ENCODE data around the gene TMEM97.
"Not testable (repeated sequence)": the region's sequence is repeated elsewhere in the genome, so short reads cannot be mapped to it uniquely, and the experiment has no call there.

TMEM97 gene

DNA sequence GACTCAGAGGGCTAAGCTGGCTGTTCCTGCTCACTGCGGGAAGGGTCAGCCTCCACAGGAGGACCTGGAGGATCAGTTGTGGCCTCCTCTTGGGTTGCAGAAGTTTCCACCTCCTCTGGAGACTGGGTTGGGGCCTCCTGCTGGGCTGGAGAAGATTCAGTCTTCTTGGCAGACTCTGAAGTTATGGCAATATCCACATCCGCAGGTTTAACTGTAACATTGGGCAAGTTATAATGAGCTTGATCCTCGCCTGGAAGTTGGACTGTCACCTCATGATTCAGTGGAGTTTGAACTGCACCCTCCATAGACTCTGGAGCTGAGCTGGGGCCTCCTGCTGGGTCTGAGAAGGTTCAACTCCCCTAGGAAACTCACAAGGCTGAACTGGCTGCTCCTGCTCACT, 47.6 kb upstream of the TMEM97 start:
- ATAC-seq = no peak
- TF ChIP-seq RARB (CRISPR knock-in tag; IDR thresholded peaks at IDR 0.05) (no peak), ZFP3 (CRISPR knock-in tag; IDR thresholded peaks at IDR 0.05) (no peak)
- TF ChIP-seq, protein P1, sequence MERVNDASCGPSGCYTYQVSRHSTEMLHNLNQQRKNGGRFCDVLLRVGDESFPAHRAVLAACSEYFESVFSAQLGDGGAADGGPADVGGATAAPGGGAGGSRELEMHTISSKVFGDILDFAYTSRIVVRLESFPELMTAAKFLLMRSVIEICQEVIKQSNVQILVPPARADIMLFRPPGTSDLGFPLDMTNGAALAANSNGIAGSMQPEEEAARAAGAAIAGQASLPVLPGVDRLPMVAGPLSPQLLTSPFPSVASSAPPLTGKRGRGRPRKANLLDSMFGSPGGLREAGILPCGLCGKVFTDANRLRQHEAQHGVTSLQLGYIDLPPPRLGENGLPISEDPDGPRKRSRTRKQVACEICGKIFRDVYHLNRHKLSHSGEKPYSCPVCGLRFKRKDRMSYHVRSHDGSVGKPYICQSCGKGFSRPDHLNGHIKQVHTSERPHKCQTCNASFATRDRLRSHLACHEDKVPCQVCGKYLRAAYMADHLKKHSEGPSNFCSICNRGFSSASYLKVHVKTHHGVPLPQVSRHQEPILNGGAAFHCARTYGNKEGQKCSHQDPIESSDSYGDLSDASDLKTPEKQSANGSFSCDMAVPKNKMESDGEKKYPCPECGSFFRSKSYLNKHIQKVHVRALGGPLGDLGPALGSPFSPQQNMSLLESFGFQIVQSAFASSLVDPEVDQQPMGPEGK (CRISPR knock-in tag; IDR thresholded peaks at IDR 0.05; ENCODE audit: borderline replicate concordance) = no peak
- TF ChIP-seq, protein P2, sequence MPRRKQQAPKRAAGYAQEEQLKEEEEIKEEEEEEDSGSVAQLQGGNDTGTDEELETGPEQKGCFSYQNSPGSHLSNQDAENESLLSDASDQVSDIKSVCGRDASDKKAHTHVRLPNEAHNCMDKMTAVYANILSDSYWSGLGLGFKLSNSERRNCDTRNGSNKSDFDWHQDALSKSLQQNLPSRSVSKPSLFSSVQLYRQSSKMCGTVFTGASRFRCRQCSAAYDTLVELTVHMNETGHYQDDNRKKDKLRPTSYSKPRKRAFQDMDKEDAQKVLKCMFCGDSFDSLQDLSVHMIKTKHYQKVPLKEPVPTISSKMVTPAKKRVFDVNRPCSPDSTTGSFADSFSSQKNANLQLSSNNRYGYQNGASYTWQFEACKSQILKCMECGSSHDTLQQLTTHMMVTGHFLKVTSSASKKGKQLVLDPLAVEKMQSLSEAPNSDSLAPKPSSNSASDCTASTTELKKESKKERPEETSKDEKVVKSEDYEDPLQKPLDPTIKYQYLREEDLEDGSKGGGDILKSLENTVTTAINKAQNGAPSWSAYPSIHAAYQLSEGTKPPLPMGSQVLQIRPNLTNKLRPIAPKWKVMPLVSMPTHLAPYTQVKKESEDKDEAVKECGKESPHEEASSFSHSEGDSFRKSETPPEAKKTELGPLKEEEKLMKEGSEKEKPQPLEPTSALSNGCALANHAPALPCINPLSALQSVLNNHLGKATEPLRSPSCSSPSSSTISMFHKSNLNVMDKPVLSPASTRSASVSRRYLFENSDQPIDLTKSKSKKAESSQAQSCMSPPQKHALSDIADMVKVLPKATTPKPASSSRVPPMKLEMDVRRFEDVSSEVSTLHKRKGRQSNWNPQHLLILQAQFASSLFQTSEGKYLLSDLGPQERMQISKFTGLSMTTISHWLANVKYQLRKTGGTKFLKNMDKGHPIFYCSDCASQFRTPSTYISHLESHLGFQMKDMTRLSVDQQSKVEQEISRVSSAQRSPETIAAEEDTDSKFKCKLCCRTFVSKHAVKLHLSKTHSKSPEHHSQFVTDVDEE (CRISPR knock-in tag; IDR thresholded peaks at IDR 0.05) = no peak

DNA sequence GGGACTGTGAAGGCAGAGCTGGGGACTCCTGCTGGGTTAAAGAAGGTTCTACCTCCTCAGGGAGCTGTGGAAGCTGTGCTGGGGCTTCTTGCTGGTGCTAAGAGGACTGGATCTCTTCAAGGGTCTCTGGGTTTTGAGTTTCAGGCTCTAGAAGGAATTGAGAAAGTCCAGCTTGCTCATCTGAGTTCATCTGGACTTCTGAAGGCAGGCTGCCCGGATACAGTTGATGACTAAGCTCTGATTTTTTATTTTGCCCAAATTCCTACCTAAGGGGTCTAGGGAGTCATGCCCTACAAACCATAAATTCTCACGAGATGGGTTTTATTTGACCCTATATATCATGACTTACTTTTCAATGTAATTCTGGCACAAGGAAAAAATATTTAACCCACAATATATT, 46.8 kb upstream of the TMEM97 start:
- ATAC-seq = no peak
- TF ChIP-seq ZNF70 (CRISPR knock-in tag; IDR thresholded peaks at IDR 0.05) (no peak), ZNF8 (CRISPR knock-in tag; IDR thresholded peaks at IDR 0.05) (no peak), CSDC2 (CRISPR knock-in tag; IDR thresholded peaks at IDR 0.05) (no peak), ZFP30 (CRISPR knock-in tag; IDR thresholded peaks at IDR 0.05) (no peak), TOX (CRISPR knock-in tag; IDR thresholded peaks at IDR 0.05; ENCODE audit: borderline replicate concordance) (no peak), OSR1 (CRISPR knock-in tag; IDR thresholded peaks at IDR 0.05) (no peak), SNAI2 (CRISPR knock-in tag; IDR thresholded peaks at IDR 0.05) (no peak), ZNF565 (CRISPR knock-in tag; conservative IDR thresholded peaks at IDR 0.05; ENCODE audit: low read depth) (no peak)
- TF ChIP-seq, protein P3, sequence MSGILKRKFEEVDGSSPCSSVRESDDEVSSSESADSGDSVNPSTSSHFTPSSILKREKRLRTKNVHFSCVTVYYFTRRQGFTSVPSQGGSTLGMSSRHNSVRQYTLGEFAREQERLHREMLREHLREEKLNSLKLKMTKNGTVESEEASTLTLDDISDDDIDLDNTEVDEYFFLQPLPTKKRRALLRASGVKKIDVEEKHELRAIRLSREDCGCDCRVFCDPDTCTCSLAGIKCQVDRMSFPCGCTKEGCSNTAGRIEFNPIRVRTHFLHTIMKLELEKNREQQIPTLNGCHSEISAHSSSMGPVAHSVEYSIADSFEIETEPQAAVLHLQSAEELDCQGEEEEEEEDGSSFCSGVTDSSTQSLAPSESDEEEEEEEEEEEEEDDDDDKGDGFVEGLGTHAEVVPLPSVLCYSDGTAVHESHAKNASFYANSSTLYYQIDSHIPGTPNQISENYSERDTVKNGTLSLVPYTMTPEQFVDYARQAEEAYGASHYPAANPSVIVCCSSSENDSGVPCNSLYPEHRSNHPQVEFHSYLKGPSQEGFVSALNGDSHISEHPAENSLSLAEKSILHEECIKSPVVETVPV (CRISPR knock-in tag; IDR thresholded peaks at IDR 0.05) = no peak
- TF ChIP-seq, protein P1 (CRISPR knock-in tag; IDR thresholded peaks at IDR 0.05; ENCODE audit: borderline replicate concordance) = no peak

DNA sequence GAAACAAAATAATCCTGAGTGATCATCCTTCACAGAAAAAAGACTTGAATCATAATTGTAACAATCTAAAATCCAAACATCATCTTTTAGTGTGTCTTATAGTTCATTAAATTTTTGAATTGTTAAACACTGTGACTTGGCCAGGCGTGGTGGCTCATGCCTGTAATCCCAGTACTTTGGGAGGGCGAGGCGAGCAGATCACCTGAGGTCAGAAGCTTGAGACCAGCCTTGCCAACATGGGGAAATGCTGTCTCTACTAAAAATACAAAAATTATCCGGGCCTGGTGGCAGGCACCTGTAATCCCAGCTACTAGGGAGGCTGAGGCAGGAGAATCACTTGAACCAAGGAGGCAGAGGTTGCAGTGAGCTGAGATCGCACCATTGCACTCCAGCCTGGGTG, 45.7 kb upstream of the TMEM97 start:
- not testable (repeated sequence) for ATAC-seq

DNA sequence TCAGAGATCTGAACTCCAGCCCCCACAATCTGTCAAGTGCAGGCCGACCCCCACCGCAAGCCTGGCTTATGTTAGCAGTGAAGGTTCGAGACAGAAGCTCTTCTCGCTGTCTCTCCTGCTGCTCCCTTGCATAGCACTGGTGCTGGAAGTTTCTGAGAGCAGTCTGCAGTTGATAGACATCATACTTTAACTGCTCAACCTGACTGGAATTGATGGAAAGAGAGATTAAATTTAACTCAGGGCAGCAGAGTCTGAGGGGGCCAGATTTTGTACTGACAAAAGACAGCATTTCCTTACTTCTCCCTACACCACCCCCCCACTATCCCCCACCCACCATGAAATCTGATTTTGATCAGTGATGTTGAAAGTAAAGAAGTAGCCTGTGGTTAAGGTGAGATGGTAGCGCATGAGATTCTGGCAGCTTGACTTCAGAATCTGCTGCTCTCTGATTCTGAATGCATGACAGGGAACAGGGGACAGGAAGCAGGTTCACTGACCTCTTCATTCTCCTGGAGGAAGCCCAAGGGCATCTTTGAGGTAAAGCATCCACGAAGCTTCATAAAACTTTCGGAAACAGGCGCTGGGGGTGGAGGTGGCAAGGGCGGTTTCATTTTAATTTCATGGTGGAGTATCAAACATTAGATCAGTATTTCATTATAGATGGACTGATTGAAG, 44.3 kb upstream of the TMEM97 start:
- TF ChIP-seq ZNF70 (CRISPR knock-in tag; IDR thresholded peaks at IDR 0.05) (no peak), TOX (CRISPR knock-in tag; IDR thresholded peaks at IDR 0.05; ENCODE audit: borderline replicate concordance) (no peak), ZC3H10 (CRISPR knock-in tag; IDR thresholded peaks at IDR 0.05) (no peak), TCF4 (CRISPR knock-in tag; IDR thresholded peaks at IDR 0.05; ENCODE audit: borderline replicate concordance) (no peak), ARNTL (CRISPR knock-in tag; IDR thresholded peaks at IDR 0.05; ENCODE audit: borderline replicate concordance, low read depth) (no peak), SNAI2 (CRISPR knock-in tag; IDR thresholded peaks at IDR 0.05) (no peak), ZNF565 (CRISPR knock-in tag; conservative IDR thresholded peaks at IDR 0.05; ENCODE audit: low read depth) (no peak)
- TF ChIP-seq, protein P2 (CRISPR knock-in tag; IDR thresholded peaks at IDR 0.05) = no peak
- TF ChIP-seq, protein P4, sequence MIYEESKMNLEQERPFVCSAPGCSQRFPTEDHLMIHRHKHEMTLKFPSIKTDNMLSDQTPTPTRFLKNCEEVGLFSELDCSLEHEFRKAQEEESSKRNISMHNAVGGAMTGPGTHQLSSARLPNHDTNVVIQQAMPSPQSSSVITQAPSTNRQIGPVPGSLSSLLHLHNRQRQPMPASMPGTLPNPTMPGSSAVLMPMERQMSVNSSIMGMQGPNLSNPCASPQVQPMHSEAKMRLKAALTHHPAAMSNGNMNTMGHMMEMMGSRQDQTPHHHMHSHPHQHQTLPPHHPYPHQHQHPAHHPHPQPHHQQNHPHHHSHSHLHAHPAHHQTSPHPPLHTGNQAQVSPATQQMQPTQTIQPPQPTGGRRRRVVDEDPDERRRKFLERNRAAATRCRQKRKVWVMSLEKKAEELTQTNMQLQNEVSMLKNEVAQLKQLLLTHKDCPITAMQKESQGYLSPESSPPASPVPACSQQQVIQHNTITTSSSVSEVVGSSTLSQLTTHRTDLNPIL (CRISPR knock-in tag; IDR thresholded peaks at IDR 0.05; ENCODE audit: low read depth) = no peak
- no peak for ATAC-seq

All from SK-N-SH treated with all-trans-retinoic acid at 6 μM for 48 hours (cell line).